GOT3 (cell line): ENCODE measurements around the gene DPP8.

Source experiments
- DNase-seq: peaks from one replicate; lab custom pipeline; 2025; ENCODE audit warnings: mixed read lengths; lab: John Stamatoyannopoulos, UW

Gene DPP8

GRCh38 chr15:65423976-65424679 is 93.4 kb downstream of the DPP8 start:
- DNase-seq, result no peak

- no peak for DNase-seq
These were observed 94.1 kb downstream of the DPP8 start for GRCh38 chr15:65423150-65423975.

GRCh38 chr15:65421360-65422215 is 95.9 kb downstream of the DPP8 start:
- DNase-seq, result no peak

- DNase-seq, result no peak
These were observed 96.5 kb downstream of the DPP8 start for GRCh38 chr15:65420975-65421359.

- no peak for DNase-seq
These were observed 98.9 kb downstream of the DPP8 start for GRCh38 chr15:65418596-65418995.

- DNase-seq, result no peak
These were observed 100.6 kb downstream of the DPP8 start for GRCh38 chr15:65416845-65417416.

- DNase-seq, result no peak
These were observed 102.5 kb downstream of the DPP8 start for GRCh38 chr15:65414841-65415621.

- no peak for DNase-seq
These were observed 103.7 kb downstream of the DPP8 start for GRCh38 chr15:65413760-65414144.

GRCh38 chr15:65413051-65413759 is 104.3 kb downstream of the DPP8 start:
- DNase-seq, result no peak

GRCh38 chr15:65412556-65412955 is 104.9 kb downstream of the DPP8 start:
- DNase-seq, result no peak

- DNase-seq, result no peak
These were observed 105.9 kb downstream of the DPP8 start for GRCh38 chr15:65411465-65412071.

- no peak for DNase-seq
These were observed 106.5 kb downstream of the DPP8 start for GRCh38 chr15:65410972-65411371.

- no peak for DNase-seq
These were observed 107.5 kb downstream of the DPP8 start for GRCh38 chr15:65410036-65410435.

- no peak for DNase-seq
These were observed 108.4 kb downstream of the DPP8 start for GRCh38 chr15:65409036-65409631.

- no peak for DNase-seq
These were observed 109.0 kb downstream of the DPP8 start for GRCh38 chr15:65408324-65409035.

GRCh38 chr15:65406424-65407000 is 111.0 kb downstream of the DPP8 start:
- DNase-seq, result no peak

GRCh38 chr15:65405791-65406423 is 111.6 kb downstream of the DPP8 start:
- no peak for DNase-seq

GRCh38 chr15:65404186-65404872 is 113.2 kb downstream of the DPP8 start:
- DNase-seq, result no peak
